ENCODE results near the gene MEIOC.

- no peak for TF ChIP-seq CTCF (IDR thresholded peaks at IDR 0.05)
- TF ChIP-seq POLR2A (IDR thresholded peaks at IDR 0.05; ENCODE audit: low read depth) = no peak
These were observed 19.2 kb upstream of the MEIOC start for GRCh38 chr17:44637066-44637465.

All from esophagus muscularis mucosa (tissue), 3 donors.